Measurements from ENCODE around the gene HELZ2.

- TF ChIP-seq, protein P1, sequence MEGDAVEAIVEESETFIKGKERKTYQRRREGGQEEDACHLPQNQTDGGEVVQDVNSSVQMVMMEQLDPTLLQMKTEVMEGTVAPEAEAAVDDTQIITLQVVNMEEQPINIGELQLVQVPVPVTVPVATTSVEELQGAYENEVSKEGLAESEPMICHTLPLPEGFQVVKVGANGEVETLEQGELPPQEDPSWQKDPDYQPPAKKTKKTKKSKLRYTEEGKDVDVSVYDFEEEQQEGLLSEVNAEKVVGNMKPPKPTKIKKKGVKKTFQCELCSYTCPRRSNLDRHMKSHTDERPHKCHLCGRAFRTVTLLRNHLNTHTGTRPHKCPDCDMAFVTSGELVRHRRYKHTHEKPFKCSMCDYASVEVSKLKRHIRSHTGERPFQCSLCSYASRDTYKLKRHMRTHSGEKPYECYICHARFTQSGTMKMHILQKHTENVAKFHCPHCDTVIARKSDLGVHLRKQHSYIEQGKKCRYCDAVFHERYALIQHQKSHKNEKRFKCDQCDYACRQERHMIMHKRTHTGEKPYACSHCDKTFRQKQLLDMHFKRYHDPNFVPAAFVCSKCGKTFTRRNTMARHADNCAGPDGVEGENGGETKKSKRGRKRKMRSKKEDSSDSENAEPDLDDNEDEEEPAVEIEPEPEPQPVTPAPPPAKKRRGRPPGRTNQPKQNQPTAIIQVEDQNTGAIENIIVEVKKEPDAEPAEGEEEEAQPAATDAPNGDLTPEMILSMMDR (IDR thresholded peaks at IDR 0.05) = no peak
- TF ChIP-seq POLR2A (IDR thresholded peaks at IDR 0.05) (no peak), POLR2AphosphoS5 (IDR thresholded peaks at IDR 0.05) (no peak)
These were observed 350 bp downstream of the HELZ2 start for GRCh38 chr20:63573647-63574131.
